HG02943 (cell line): ENCODE measurements around the gene MRPL16.
"Not testable (repeated sequence)": the region's sequence is repeated elsewhere in the genome, so short reads cannot be mapped to it uniquely, and the experiment has no call there.

Source experiments
- ATAC-seq: cut with Tn5 transposase; IDR thresholded peaks from one replicate; pipeline ENCODE4 v1.9.1; 2021; ENCODE audit warnings: mild to moderate bottlenecking, low read depth, moderate library complexity; ENCODE audit not compliant: unreplicated experiment

Gene MRPL16

DNA sequence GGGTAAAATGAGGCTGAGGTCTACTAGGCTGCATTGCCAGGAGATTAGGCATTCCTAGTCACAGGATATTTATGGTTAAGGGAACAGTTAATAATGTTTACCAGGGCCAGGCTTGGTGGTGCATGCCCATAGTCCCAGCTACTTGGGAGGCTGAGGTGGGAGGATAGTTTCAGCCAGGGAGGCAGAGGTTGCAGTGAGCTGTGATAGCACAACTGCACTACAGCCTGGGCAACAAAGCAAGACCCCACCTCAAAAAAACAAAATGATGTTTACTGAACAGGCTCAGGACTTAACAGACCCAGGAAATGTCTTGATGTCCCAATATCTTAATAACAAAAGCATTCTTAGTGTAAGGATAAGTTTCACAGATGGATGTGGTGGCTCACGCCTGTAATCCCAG lies 2.8 kb upstream of the MRPL16 start:
- ATAC-seq, result no peak

- ATAC-seq, result no peak
Measured at GRCh38 chr11:59812220-59812619, 1.6 kb upstream of the MRPL16 start.

DNA sequence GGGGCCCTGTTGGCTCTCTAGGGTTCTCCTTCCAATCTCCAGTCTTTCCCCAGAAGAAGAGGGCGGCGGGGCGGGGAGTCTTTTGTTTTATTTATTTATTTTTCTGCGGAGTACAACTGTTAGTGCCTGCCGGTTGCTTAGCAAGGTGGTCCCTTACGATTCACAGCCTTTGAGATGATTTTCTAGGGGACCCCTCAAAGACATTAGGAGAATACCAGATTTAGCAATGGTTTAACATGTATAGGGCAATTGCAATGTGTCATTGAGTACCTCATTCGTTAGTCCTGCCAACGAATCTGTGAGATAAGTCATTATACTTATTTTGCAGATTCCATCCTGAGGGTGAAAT lies 307 bp upstream of the MRPL16 start:
- ATAC-seq, result no peak

GRCh38 chr11:59807047-59807610 lies 3.4 kb downstream of the MRPL16 start:
- ATAC-seq, result no peak

- no peak for ATAC-seq
Measured at GRCh38 chr11:59804061-59804460, 6.5 kb downstream of the MRPL16 start.

DNA sequence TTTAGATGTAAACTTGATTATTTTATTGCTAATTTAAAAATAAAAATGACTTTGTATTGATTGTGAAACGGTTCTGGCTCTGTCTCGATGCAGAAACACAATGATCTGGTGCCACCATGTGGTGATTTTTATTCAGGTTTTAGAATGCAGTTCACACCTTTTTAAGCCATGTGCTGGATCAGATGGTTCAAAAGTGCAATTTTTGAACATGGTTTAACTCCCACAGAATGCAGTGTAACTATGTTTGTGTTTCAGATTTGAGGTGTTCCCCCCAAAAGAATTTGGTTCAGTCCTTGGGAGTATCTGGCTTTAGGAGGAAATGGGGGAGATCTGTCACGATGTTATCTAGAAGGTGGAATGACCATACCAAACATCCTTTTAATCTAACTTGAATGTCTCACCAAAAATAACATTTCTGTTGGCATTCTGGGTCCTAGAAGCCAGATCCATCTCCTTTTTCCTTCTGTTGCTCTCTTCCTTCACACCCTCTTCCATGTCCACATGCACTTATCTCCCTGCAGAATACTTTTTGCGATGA lies 7.9 kb downstream of the MRPL16 start:
- no peak for ATAC-seq

DNA sequence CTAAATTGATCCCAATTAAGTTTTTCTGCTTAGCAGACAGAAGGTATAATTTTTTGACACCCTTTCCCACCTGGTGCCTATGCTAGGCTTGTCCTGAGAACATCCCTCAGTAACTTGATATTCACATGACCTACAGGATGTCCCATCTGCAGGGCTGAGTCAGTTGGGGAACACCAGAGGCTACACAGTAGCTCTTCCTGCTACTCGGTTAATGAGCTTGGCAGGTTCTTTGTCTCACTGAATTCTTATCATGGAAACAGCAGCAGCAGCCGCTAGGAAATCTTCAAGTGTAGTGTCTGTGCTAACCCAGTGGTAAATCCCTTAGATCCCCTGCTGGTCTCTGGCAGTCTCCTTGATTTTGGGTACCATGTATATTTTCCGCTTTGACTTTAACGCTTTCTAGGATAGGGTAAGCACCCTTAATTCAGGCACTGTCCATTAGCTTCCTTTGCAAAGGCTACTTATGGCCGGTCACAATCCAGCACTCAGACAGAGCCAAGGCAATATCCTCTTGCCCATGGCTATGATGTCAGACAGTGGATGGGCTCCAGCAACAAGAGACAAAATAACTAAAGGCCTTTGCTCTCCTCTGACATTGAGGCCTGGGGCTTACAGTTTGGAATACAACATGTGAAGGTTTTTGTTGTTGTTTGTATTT lies 8.5 kb downstream of the MRPL16 start:
- ATAC-seq, result no peak

DNA sequence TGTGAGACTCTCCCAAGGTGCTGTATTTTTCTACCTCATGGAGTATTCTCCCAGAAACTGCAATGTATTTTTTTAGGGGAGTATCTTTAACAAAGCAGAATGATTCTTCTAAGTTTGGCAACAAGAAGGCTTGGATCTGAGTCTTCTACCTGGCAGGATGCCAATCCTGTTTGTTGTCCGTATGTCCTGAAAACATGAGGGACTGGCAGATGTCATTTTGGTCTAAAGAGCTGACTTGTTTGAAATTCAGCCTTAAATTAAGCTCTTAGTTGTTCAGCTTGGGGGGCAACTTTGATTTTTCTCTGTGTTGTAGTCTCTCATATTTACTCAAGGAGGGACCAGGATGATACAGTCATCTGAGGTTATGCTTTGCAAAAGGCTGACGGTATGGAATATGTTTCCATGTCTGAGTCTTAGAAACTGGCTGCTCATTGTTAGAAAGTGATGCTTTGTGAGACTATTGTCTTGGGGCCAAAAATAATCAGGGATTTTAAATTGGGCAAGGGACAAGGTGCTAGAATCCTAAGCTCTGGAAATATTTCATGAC lies 9.3 kb downstream of the MRPL16 start:
- no peak for ATAC-seq

GRCh38 chr11:59800390-59801025 lies 10.1 kb downstream of the MRPL16 start:
- ATAC-seq, result no peak

GRCh38 chr11:59794417-59794816 lies 16.2 kb downstream of the MRPL16 start:
- ATAC-seq, result no peak

GRCh38 chr11:59792507-59792906 lies 18.1 kb downstream of the MRPL16 start:
- ATAC-seq, result no peak

DNA sequence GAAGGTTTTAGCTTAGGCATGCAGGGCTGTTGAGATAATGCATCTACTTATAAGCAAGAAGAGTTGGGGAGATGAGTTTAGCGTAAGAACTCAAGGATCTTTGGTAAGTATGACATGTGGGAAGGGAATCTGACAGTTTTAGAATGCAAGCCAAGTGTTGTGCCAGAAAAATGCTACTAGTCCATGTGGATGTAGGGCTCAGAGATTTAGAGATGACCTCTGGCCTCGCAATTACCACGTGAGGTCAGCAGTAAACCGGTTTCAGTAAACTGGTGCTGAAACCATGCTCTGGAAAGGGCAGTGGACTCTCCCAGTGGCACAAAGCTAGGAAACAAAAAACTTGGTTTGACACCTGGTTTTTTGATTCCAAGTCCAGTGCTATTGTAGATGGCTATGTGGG lies 18.9 kb downstream of the MRPL16 start:
- ATAC-seq, result no peak

DNA sequence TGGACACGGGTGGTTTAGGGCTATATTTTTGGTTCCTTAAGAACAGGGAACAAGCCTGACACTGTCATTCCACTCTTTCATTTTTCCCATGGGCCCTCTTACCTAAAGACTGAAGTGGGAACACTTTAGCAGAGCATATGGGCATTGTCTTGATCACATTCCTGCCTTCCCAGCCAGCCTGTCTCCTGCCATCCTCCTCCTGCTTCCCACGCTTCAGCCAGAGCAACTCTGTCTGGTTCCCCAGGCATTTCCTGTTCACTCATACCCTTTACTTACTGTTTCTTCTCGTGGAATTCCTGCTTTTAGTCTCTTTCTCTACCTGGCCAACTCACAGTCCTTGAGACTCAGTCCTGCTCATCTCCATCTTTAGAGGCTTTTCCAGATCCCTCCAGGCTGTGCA lies 22.8 kb downstream of the MRPL16 start:
- ATAC-seq, result no peak

GRCh38 chr11:59787255-59787588 lies 23.4 kb downstream of the MRPL16 start:
- ATAC-seq, result no peak

GRCh38 chr11:59785818-59786217 lies 24.8 kb downstream of the MRPL16 start:
- no peak for ATAC-seq

- ATAC-seq, result not testable (repeated sequence)
Measured at GRCh38 chr11:59784441-59784840, 26.1 kb downstream of the MRPL16 start.

GRCh38 chr11:59783632-59784090 lies 26.9 kb downstream of the MRPL16 start:
- no peak for ATAC-seq

DNA sequence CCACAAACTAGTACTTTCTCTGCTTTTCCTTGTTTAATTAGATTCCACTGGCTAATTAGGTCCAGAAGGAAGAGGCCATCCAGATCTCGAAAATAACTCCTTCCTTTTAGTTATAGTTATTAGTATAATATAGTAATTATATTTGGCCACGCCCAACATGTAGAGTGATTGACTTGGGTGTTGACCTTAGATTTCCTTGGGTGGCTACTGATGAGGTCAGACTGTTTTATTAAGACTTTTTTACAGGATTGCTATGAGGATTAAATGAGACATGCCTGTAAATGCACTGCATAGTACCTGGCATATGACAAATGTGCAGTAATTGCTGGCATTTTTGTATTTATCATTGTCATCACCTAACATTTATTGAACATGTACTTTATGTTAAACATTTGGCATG lies 28.5 kb downstream of the MRPL16 start:
- ATAC-seq, result no peak

DNA sequence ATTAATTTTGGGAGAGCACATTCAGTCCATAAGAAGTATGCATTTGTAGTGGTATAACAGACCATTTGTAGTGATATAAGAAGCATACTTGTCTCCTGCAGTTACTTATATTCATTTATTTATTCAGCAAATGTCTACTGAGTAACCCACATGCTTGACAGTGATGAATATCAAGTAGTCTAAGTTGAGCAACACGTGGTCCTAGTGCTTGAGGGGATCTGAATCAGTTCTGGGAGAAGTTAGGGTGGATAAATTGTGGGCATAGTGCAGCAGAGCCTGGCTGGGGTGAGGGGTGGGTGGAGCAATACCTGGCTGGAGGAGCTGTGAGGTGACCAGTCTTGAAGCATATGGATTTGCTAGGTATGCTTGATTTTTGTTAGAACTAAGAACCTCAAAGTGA lies 31.1 kb downstream of the MRPL16 start:
- no peak for ATAC-seq

DNA sequence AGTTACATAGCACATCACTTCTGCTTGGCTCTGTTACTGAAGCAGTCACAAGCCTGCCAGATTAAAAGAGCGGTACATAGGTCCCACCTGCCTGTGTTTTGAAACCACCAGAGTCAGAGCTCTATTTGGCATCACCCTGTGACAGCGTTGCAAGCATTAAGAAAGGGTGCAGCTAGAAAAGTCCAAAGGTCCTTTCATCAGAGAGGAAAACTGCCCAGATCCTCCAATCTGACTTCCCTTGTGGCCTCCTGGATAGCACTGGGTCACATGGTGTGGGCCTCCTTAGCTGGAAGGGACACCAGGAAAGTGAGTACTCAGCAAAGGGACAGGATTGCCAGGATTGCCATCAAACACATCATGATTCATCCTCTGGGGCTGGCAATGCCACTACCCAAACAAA lies 32.5 kb downstream of the MRPL16 start:
- no peak for ATAC-seq

GRCh38 chr11:59777104-59777503 lies 33.5 kb downstream of the MRPL16 start:
- no peak for ATAC-seq
